ACC112 (cell line): ENCODE results near the gene TASOR2.

Source experiments
- H2AFZ ChIP-seq: fragments of 200-600 bp; sonication (generic); one replicate; pipeline ENCODE4 v1.6.0; 2017; ENCODE audit warnings: antibody characterized with exemption, low read length; ENCODE audit not compliant: unreplicated experiment
- H3K27ac ChIP-seq: fragments of 200-600 bp; sonication (generic); 2 replicates; pipeline ENCODE4 v1.5.1; 2014; ENCODE audit warnings: low read depth, mild to moderate bottlenecking, antibody characterized with exemption, low read length, moderate library complexity
- H3K27me3 ChIP-seq: fragments of 200-600 bp; sonication (generic); 2 replicates; pipeline ENCODE4 v1.6.1; 2014; ENCODE audit warnings: mild to moderate bottlenecking, antibody characterized with exemption, low read length, moderate library complexity, mixed read lengths; ENCODE audit not compliant: insufficient read depth
- H3K36me3 ChIP-seq: fragments of 200-600 bp; sonication (generic); 2 replicates; pipeline ENCODE4 v1.6.1; 2016; ENCODE audit warnings: mild to moderate bottlenecking, antibody characterized with exemption, low read length, moderate library complexity, mixed read lengths; ENCODE audit not compliant: insufficient read depth
- H3K4me1 ChIP-seq: fragments of 200-600 bp; sonication (generic); one replicate; pipeline ENCODE4 v1.6.1; 2016; ENCODE audit warnings: low read length, mixed read lengths; ENCODE audit not compliant: insufficient read depth, unreplicated experiment, control insufficient read depth
- H3K4me3 ChIP-seq: fragments of 200-600 bp; sonication (generic); 2 replicates; pipeline ENCODE4 v1.5.1; 2014; ENCODE audit warnings: mild to moderate bottlenecking, low read depth, low read length
- H3K79me2 ChIP-seq: fragments of 200-600 bp; sonication (generic); one replicate; pipeline ENCODE4 v1.6.0; 2016; ENCODE audit warnings: low read length; ENCODE audit not compliant: control insufficient read depth, unreplicated experiment, insufficient read depth

TASOR2 gene

GRCh38 chr10:5656737-5657579 lies 27.7 kb upstream of the TASOR2 start:
- no peak overlapping the region for H3K27ac ChIP-seq
- H2AFZ ChIP-seq = no peak overlapping the region
- peaks cover 14% of the 10 kb centered on the region for H3K79me2 ChIP-seq
- H3K4me3 ChIP-seq = no peak overlapping the region
- no peaks in the 10 kb centered on the region; the same call in 1 of the 2 replicates for H3K36me3 ChIP-seq
- H3K4me1 ChIP-seq = peaks cover 15% of the 10 kb centered on the region
- H3K27me3 ChIP-seq = no peaks in the 10 kb centered on the region

- H3K36me3 ChIP-seq = no peaks in the 10 kb centered on the region; the same call in 1 of the 2 replicates
- no peak overlapping the region for H3K27ac ChIP-seq
- H3K27me3 ChIP-seq = no peaks in the 10 kb centered on the region
- H2AFZ ChIP-seq = no peak overlapping the region
- H3K4me1 ChIP-seq = peaks cover 15% of the 10 kb centered on the region
- H3K4me3 ChIP-seq = no peak overlapping the region
- H3K79me2 ChIP-seq = peaks cover 14% of the 10 kb centered on the region
Observed at GRCh38 chr10:5658871-5659618, 25.6 kb upstream of the TASOR2 start.

- Histone ChIP-seq H2AFZ (no peak overlapping the region), H3K4me1 (peaks cover 15% of the 10 kb centered on the region), H3K27ac (no peak overlapping the region), H3K4me3 (no peak overlapping the region), H3K79me2 (peaks cover 16% of the 10 kb centered on the region), H3K36me3 (no peaks in the 10 kb centered on the region), H3K27me3 (no peaks in the 10 kb centered on the region)
Observed at GRCh38 chr10:5659702-5660528, 24.7 kb upstream of the TASOR2 start.

GRCh38 chr10:5661043-5661442 lies 23.6 kb upstream of the TASOR2 start:
- Histone ChIP-seq H3K4me1 (peaks cover 15% of the 10 kb centered on the region), H3K79me2 (peaks cover 12% of the 10 kb centered on the region), H3K27ac (no peak overlapping the region), H3K36me3 (no peaks in the 10 kb centered on the region), H3K4me3 (no peak overlapping the region), H3K27me3 (no peaks in the 10 kb centered on the region), H2AFZ (no peak overlapping the region)

- H3K4me1 ChIP-seq = peaks cover 15% of the 10 kb centered on the region
- H2AFZ ChIP-seq = no peak overlapping the region
- H3K4me3 ChIP-seq = no peak overlapping the region
- H3K27me3 ChIP-seq = no peaks in the 10 kb centered on the region
- H3K79me2 ChIP-seq = peaks cover 12% of the 10 kb centered on the region
- H3K36me3 ChIP-seq = no peaks in the 10 kb centered on the region
- no peak overlapping the region for H3K27ac ChIP-seq
Observed at GRCh38 chr10:5662708-5663579, 21.7 kb upstream of the TASOR2 start.

GRCh38 chr10:5663692-5664427 lies 20.8 kb upstream of the TASOR2 start:
- H3K4me1 ChIP-seq = peaks cover 15% of the 10 kb centered on the region
- H2AFZ ChIP-seq = no peak overlapping the region
- no peak overlapping the region for H3K4me3 ChIP-seq
- H3K27me3 ChIP-seq = no peaks in the 10 kb centered on the region
- peaks cover 12% of the 10 kb centered on the region for H3K79me2 ChIP-seq
- no peaks in the 10 kb centered on the region for H3K36me3 ChIP-seq
- no peak overlapping the region for H3K27ac ChIP-seq

GRCh38 chr10:5665373-5666007 lies 19.1 kb upstream of the TASOR2 start:
- no peaks in the 10 kb centered on the region for H3K36me3 ChIP-seq
- H2AFZ ChIP-seq = peak overlapping the region; percentile 96
- peak overlapping the region; percentile 96 for H3K4me3 ChIP-seq
- H3K27me3 ChIP-seq = 0 out of 2 replicates have a peak, but pooled peaks cover 5% of the 10 kb centered on the region
- peaks cover 3% of the 10 kb centered on the region for H3K4me1 ChIP-seq
- peaks cover 6% of the 10 kb centered on the region for H3K79me2 ChIP-seq
- H3K27ac ChIP-seq = no peak overlapping the region

- peaks cover 6% of the 10 kb centered on the region for H3K79me2 ChIP-seq
- H3K4me3 ChIP-seq = peak within 1 kb of the TSS; percentile 96
- no peak within 1 kb of the TSS for H3K27ac ChIP-seq
- H2AFZ ChIP-seq = peak within 1 kb of the TSS; percentile 96
- H3K36me3 ChIP-seq = no peaks in the 10 kb centered on the region
- H3K4me1 ChIP-seq = no peaks in the 10 kb centered on the region
- 0 out of 2 replicates have a peak, but pooled peaks cover 5% of the 10 kb centered on the region for H3K27me3 ChIP-seq
Observed at GRCh38 chr10:5666008-5666840, 18.4 kb upstream of the TASOR2 start, which contains the start of gene ASB13. Gene ASB13, minus strand, starts transcription at chr10:5666595. Its CDS starts 44 bp downstream, at chr10:5666551.
